ENCODE results near the gene MAGI3.

MAGI3 gene

GRCh38 chr1:113630340-113631327 is 240.3 kb downstream of the MAGI3 start:
- H3K4me3 ChIP-seq (ENCODE audit: low read depth, low read length) = no peak overlapping the region
- no peak for TF ChIP-seq CTCF (IDR thresholded peaks at IDR 0.05; ENCODE audit: low read depth, low read length)

- TF ChIP-seq CTCF (IDR thresholded peaks at IDR 0.05; ENCODE audit: low read depth, low read length) = no peak
- H3K4me3 ChIP-seq (ENCODE audit: low read depth, low read length) = no peak overlapping the region
Observed at GRCh38 chr1:113641396-113641795, 251.1 kb downstream of the MAGI3 start.

- no peak for TF ChIP-seq CTCF (IDR thresholded peaks at IDR 0.05; ENCODE audit: low read depth, low read length)
- no peak overlapping the region for H3K4me3 ChIP-seq (ENCODE audit: low read depth, low read length)
Observed at GRCh38 chr1:113647164-113647563, 256.8 kb downstream of the MAGI3 start.

GRCh38 chr1:113648478-113648877 is 258.2 kb downstream of the MAGI3 start:
- no peak overlapping the region for H3K4me3 ChIP-seq (ENCODE audit: low read depth, low read length)
- TF ChIP-seq CTCF (IDR thresholded peaks at IDR 0.05; ENCODE audit: low read depth, low read length) = no peak

GRCh38 chr1:113652771-113653170 is 262.5 kb downstream of the MAGI3 start:
- no peak for TF ChIP-seq CTCF (IDR thresholded peaks at IDR 0.05; ENCODE audit: low read depth, low read length)
- H3K4me3 ChIP-seq (ENCODE audit: low read depth, low read length) = no peak overlapping the region

GRCh38 chr1:113653741-113654140 is 263.4 kb downstream of the MAGI3 start:
- no peak overlapping the region for H3K4me3 ChIP-seq (ENCODE audit: low read depth, low read length)
- TF ChIP-seq CTCF (IDR thresholded peaks at IDR 0.05; ENCODE audit: low read depth, low read length) = no peak

GRCh38 chr1:113654883-113655282 is 264.6 kb downstream of the MAGI3 start:
- no peak for TF ChIP-seq CTCF (IDR thresholded peaks at IDR 0.05; ENCODE audit: low read depth, low read length)
- H3K4me3 ChIP-seq (ENCODE audit: low read depth, low read length) = no peak overlapping the region
